ENCODE results near the gene EFHC1. TPM values are rescaled to one million over a fixed set of nuclear protein-coding genes. Genes with fewer than 3 reads are reported as not detected.

Gene EFHC1
- 29.0 TPM for total RNA-seq (ENCODE audit: unreplicated experiment)
- long read RNA-seq, full-length matches to known transcripts, result 6 of 22 reads
- long read RNA-seq, partial matches to known transcripts, result 14 of 22 reads
- long read RNA-seq, other reads (novel, unspliced or antisense), result 2 of 22 reads

DNA sequence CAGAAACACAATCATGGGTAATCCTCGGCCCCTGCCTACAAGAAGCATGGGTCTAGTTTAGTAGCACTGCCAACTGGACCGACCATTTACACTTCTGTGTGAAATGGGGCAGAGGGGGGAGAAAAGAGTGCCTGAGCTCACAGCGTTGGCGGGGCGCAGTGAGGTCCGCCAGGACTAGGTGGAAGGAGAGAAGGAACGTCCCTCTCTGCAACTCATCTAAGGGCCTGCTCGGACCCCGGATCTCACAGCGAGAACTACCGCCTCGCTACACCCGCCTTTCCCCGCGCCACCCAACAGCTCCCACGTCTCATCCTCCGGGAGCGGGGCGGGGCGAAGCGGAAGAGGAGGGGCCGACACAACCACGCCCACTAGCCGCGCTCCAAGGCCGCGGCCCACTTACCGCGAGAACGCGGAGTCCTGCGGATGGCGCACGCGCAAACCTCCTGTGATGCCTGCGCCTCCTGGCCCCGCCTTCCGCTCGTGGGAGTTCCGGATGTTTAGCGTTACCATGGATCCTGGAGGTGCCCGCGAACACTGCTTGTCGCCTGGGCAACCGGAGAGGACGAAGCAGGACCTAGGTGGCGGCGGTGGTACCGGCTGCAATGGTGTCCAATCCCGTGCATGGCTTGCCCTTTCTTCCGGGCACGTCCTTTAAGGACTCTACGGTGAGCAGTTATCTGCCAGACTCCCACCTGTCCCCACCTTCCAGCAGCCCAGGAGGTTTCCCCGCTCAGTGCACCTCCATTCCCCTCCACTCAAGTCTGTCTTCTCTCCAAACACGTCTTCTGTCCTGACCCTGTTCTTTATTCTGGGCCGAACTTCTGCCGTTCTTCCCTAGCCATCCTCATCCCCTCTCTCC lies at the start of gene EFHC1:
Gene EFHC1 (plus strand): TSS at position 534 of the 859 bp plus-strand sequence. CDS start 69 bp downstream, at position 603.
- Mint-ChIP-seq H3K36me3 (ENCODE audit: low read depth, unreplicated experiment) (peaks cover 5% of the 10 kb centered on the region), H3K4me1 (ENCODE audit: unreplicated experiment) (peaks cover 17% of the 10 kb centered on the region), H3K27ac (ENCODE audit: unreplicated experiment) (peak within 1 kb of the TSS; percentile 98), H3K9me3 (ENCODE audit: unreplicated experiment) (no peaks in the 10 kb centered on the region), H3K27me3 (ENCODE audit: unreplicated experiment) (peaks cover 12% of the 10 kb centered on the region), H3K4me3 (ENCODE audit: unreplicated experiment) (no peak within 1 kb of the TSS)
- TF ChIP-seq, protein P1, sequence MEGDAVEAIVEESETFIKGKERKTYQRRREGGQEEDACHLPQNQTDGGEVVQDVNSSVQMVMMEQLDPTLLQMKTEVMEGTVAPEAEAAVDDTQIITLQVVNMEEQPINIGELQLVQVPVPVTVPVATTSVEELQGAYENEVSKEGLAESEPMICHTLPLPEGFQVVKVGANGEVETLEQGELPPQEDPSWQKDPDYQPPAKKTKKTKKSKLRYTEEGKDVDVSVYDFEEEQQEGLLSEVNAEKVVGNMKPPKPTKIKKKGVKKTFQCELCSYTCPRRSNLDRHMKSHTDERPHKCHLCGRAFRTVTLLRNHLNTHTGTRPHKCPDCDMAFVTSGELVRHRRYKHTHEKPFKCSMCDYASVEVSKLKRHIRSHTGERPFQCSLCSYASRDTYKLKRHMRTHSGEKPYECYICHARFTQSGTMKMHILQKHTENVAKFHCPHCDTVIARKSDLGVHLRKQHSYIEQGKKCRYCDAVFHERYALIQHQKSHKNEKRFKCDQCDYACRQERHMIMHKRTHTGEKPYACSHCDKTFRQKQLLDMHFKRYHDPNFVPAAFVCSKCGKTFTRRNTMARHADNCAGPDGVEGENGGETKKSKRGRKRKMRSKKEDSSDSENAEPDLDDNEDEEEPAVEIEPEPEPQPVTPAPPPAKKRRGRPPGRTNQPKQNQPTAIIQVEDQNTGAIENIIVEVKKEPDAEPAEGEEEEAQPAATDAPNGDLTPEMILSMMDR (IDR thresholded peaks at IDR 0.05; ENCODE audit: unreplicated experiment), result no peak
- DNase-seq (ENCODE audit: low spot score), result peak; percentile 99

GRCh38 chr6:52371656-52372191 lies 48.4 kb upstream of the EFHC1 start:
- H3K4me1 Mint-ChIP-seq (ENCODE audit: unreplicated experiment), result no peaks in the 10 kb centered on the region
- no peak for DNase-seq (ENCODE audit: low spot score)
- peaks cover 16% of the 10 kb centered on the region for H3K36me3 Mint-ChIP-seq (ENCODE audit: low read depth, unreplicated experiment)
- no peaks in the 10 kb centered on the region for H3K9me3 Mint-ChIP-seq (ENCODE audit: unreplicated experiment)
- H3K27ac Mint-ChIP-seq (ENCODE audit: unreplicated experiment), result no peak overlapping the region
- H3K27me3 Mint-ChIP-seq (ENCODE audit: unreplicated experiment), result no peaks in the 10 kb centered on the region
- TF ChIP-seq, protein P1 (IDR thresholded peaks at IDR 0.05; ENCODE audit: unreplicated experiment), result no peak
- no peak overlapping the region for H3K4me3 Mint-ChIP-seq (ENCODE audit: unreplicated experiment)

DNA sequence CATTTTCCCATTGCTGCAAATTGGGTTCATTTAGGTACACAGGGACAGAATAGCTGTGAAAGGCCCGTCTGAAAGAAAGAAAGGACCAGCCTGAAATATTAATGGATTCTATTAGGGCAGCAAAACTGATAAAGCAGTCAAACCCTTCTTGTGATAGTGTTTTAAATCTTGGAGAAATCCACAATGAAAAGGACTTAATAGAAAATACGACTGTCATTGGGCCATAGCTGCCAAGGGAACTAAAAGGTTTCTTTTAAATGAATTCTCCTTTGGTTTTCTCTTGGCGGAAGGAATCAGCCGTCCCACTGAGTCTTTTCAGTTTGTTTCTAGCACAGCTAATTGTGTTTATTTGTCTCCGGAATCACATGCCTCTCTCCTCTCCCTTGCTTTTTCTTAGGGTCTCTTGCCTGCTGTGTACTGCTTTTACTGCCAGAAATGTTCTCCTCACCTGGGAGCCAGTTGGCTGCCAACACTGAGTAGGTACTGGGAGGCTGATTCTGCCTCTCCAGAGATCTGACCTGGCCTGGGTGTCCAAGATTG lies 46.9 kb upstream of the EFHC1 start:
- no peak overlapping the region for H3K4me3 Mint-ChIP-seq (ENCODE audit: unreplicated experiment)
- H3K36me3 Mint-ChIP-seq (ENCODE audit: low read depth, unreplicated experiment), result peaks cover 10% of the 10 kb centered on the region
- H3K27ac Mint-ChIP-seq (ENCODE audit: unreplicated experiment), result no peak overlapping the region

DNA sequence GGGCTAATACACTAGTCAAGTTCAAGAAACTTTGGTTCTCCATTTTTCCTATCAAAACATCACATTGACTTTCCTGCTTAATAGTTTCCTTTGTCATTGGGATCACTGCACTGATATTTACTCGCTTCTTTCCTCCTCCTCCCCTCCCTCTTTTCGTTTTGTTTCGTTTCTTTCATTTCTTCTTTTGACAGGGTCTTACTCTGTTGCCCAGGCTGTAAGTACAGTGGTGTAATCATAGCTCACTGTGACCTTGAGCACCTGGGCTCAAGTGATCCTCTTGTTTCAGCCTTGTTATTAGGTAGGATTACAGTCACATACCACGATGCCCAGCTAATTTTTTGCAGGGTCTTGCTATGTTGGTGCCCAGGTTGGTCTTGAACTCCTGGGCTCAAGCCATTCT lies 45.9 kb upstream of the EFHC1 start:
- TF ChIP-seq, protein P1 (IDR thresholded peaks at IDR 0.05; ENCODE audit: unreplicated experiment), result no peak
- peaks cover 13% of the 10 kb centered on the region for H3K36me3 Mint-ChIP-seq (ENCODE audit: low read depth, unreplicated experiment)
- no peaks in the 10 kb centered on the region for H3K9me3 Mint-ChIP-seq (ENCODE audit: unreplicated experiment)
- H3K4me3 Mint-ChIP-seq (ENCODE audit: unreplicated experiment), result no peak overlapping the region
- no peak overlapping the region for H3K27ac Mint-ChIP-seq (ENCODE audit: unreplicated experiment)
- no peaks in the 10 kb centered on the region for H3K4me1 Mint-ChIP-seq (ENCODE audit: unreplicated experiment)
- no peaks in the 10 kb centered on the region for H3K27me3 Mint-ChIP-seq (ENCODE audit: unreplicated experiment)
- DNase-seq (ENCODE audit: low spot score), result no peak

More for the DNA sequence above, 46.9 kb upstream of the EFHC1 start:
- TF ChIP-seq, protein P1 (IDR thresholded peaks at IDR 0.05; ENCODE audit: unreplicated experiment), result no peak
- no peak for DNase-seq (ENCODE audit: low spot score)
- H3K27me3 Mint-ChIP-seq (ENCODE audit: unreplicated experiment), result no peaks in the 10 kb centered on the region
- H3K9me3 Mint-ChIP-seq (ENCODE audit: unreplicated experiment), result no peaks in the 10 kb centered on the region
- H3K4me1 Mint-ChIP-seq (ENCODE audit: unreplicated experiment), result no peaks in the 10 kb centered on the region
